ENCODE measurements around the gene CACHD1.

The CACHD1 gene

DNA sequence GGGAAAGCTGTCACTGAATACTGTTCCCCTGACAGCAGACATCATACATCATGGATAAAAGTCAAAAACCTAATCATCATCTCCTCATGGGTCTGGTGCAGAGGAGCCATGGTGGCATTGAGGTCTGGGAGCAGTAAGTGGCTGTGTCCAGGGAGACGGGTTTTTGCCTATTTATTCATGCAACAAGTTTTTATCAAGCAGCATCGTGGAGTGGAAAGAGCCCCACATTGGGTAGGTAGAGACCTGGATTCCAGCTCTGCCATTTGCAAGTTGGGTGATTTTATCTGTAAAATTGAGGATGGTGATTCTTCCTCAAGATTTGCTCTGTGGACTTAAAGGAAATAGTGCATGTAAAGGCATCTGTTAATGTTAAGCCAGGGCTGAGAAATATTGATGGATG is 4.2 kb downstream of the CACHD1 start:
- DNase-seq = no peak

DNA sequence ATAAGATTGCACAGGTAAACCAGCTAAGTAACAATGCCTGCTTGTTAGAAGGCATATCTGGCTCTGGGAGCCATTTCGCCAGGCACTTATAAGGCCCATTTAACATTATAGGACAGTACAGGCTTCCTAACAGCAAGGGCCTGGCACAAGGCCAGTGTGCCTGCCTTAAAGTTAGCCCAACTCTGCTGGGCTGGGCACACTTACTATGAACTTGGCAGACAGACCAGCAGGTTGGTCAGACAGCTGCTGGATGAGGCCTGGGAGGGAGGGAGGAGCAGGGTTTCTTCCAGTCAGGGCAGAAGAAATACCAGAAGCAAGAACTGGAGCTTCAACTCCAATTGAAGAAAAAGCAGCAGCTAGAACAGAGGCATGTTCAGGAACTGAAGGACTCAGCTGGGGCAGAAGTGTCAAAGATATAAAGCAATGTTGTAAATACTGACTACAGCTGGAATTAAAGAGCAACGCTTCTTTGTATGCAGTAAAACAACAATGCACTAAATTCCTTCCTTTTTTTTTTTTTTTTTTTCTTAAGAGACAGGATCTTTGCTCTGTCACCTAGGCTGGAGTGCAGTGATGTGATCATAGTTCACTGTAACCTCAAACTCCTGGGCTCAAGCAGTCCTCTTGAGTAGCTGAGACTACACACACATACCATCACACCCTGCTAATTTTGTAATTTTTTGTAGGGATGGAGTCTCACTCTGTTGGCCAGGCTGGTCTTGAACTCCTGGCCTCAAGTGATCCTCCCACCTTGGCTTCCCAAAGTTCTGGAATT is 4.9 kb downstream of the CACHD1 start:
- DNase-seq = no peak

DNA sequence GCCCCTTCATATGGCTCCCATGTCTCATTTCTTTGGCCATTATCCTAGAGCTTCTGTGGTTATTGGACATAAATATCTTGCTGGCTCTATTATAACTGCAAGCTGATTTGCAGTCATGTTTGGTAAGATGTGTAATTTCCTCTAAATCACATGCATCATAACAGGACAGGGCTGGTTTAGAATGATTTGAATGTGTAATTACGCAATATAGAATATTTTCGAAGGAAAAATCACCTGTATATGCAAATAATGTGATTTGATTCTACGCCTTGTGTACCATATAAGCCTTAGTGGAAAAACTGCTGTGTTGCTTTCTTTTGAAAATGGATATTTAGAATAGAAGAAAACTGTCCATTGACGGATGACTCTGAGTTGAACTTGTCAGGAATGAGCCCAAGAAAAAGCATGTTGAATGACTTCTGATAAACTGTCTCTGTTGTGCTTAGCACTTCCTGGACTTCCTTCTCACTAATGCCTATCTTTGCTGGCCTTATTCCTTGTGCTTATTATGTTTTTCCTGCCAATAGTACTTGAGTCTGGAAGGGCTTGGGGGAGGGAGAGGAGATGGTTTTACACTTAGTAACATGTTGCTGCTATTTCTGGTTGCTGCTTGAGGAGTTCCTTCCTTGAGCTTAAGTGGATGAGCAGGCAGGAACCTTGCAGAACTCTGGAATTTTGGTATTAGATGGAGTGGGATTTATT is 6.5 kb downstream of the CACHD1 start:
- no peak for DNase-seq

DNA sequence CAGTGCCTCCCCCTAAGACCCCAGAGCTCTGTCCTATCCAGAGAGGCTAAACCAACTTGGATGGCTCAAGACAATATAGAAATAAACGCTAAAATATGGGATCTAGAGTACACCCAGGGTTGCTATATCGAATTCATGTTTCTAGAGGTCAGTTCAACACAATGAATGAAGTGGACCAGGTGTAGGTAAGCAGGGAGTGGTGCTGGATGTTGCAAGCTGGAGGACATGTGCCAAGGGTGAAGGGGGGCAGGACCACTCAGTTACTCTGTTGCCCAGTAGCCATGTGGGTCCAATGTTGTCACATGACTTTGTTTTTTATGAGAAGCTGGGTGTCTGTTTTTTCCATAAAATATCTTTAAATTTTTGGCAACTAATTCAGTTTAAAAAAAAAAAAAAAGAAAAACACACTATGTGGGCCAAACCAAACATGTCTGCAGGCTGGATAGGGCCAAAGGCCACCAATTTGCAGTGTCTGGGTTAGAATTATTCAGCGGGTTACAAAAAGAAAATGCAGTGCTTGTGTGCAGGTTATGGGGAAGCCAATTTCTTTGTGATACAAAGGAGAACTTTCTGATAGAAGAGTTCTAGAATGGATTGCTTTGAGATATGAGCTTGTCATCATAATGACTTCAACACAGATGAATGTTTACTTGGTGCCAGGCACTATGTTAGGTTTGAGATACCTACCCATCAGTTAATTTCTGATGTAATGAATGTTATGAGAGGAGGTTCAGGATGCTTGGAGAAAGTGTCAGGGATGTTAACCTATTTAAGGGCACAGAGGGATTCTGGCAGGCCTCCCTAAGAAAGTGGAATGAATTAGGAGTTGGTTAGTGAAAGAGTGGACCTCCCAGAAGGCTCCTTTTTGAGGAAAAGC is 8.9 kb downstream of the CACHD1 start:
- no peak for DNase-seq

DNA sequence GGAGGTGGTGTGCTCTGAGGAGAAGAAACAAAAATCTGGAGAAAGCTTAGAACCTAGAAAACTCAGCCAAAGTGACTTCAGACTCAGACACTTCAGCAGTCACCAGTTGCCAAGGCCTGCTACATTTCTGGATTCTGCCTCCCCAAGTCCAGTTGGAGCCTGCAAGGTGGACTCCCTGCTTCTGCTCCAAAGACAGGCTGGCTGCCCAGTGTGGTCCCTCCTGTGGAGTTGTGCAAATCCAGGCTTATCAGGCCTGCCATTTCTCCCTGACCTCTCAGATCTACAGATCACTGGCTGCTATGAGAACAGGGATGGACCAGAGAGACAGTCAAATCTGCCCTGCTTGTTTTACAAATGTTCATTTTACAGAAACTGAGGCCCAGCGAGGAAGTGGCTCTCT is 9.9 kb downstream of the CACHD1 start:
- DNase-seq = no peak

DNA sequence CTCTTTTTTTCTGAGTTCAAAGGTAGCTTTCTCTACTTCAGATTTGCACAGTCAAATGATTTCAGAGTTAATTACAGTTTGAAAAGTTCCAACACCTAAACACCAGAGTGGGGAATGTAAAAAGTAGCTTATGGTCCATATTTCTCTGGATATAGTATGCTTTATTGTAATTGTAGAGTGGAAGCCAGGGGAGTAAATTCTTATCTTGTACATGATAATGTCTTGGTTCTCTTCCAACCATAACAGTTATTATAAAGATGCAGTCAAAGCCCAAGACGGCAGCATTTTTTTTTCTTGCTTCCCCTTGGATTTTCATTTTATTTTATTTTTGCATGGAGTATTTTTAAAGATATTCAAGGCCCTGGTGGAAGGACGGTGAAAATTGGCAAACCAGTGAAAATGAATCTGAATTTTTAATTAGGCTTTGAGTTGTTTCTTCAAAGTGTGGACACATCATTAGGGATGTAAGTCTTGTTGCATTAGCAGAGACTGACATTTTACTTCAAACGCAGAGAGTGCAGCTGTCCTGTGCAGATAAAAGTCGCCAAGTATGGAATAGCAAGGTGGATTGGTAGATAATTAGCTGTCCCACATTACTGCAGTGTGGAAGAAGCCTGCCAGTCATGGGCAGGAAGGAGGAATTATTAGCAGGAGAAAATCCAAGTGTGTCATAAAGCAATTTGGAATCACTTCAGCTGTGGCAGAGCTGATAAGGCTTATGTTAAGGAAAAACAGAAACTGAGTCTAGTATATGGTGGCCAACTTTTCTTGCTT is 11.3 kb downstream of the CACHD1 start:
- no peak for DNase-seq

DNA sequence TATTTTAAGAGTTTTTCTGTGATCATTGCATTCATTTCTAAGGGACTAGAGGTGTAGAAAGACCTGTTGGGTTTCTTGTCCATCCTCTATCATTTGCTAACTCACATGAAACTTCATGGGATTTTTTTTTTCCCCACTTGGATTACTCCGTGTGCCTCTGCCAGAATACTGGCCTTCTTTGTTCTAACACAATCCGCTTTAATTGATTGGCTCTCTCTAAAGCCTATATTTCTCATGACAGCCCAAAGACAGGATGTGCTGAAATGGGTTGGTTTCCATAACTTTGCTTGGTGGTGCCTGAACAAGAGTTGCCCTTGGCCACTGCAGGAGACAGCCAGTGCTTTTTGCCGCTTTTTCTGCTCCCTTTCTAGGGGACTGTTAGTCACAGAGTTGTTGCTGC is 12.2 kb downstream of the CACHD1 start:
- DNase-seq = no peak

DNA sequence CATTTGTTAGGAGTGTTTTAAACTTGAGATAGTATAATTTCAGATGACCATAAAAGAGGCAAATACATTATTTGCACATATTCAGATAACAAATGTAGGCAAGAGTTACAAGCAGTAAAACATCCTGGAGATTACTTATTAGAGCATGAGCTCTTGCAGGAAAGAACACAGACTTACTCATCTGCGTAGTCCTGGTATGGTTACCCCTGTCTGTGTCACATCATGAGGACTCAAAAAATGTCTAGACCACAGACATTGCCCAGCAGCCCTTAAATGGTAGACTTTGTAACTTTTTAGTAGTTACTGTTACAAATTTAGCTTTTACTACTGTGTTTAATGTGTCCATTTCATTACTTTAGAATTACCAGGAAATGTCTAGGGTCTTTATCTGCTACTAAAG is 12.8 kb downstream of the CACHD1 start:
- no peak for DNase-seq

DNA sequence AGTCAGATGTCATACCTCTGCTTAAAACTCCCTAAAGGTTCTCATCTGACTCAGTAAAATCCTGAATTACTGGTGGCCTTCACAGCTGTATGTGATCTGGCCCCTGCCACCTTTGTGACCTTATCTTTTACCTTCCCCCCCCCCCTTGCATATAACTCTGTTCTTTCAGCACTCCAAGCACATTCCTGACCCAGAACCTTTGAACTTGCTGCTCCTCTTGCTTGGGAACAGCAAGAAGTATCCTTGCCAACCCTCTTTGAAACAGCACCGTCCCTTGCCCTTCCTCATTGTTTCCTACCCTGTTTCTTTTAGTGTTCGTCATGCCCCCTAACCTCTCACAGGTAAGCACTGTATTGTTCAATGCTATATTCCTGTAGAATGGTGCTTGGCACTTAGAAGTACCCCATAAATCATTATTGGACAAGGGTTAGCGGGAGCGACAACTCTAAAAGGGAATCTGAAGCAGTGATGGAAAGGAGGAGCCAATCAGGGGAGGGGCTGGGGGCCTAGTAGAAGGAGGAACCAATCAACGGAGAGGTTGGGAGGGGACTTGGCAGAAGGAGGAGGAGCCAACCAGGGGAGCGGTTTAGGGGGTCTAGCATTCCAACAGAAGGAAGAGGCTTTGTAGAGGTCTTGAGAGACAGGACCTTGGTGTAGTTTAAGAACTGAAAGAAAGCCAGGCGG is 13.9 kb downstream of the CACHD1 start:
- DNase-seq = no peak

DNA sequence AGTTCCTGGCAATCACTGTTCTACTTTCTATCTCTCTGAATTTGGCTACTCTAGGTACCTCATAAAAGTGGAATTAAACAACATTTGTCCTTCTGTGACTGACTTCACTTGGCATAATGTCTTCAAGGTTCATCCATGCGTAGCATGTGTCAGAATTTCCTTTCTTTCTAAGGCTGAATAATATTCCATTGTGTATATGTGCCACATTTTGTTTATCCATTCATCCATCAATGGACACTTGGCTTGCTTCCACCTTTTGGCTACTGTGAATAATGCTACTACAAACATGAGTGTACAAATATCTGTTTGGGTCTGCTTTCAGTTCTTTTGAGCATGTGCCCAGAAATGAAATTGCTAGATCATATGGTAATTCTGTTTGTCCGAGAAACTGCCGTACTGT is 14.7 kb downstream of the CACHD1 start:
- DNase-seq = no peak

DNA sequence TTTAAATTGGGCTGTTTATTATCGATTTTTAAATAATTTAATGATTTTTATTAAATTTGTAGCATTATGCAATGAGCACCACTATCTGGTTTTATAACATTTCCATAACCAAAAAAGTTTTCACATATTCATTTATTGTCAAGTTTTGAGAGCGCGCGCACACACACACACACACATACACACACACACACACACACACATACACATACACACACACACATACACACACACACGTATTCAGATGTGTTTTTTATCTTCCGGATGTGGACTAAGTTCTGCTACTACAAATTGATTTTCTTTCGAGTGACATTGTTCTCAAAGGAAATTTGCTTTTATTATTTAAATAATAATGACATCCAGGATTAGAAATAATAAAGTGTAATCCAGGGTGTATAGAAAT is 16.3 kb downstream of the CACHD1 start:
- no peak for DNase-seq

DNA sequence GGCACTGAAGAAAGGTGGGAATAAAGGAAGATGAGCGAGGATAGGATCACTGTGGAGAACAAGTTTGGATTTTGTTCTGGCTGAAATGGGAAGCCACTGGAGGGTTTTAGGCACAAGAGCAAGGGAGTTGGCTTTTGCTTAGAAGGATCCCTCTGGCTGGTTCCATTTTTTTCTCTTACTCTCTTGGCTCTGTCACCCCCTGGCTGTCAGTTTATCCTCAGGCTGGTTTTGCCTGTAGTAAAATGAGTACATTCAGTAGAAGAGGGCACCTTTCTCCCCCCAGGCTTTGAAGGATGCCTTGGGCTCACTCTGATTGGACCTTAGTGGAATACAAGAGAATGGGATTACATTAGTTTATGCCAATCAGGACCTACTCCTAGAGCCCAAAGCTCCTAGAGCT is 17.1 kb downstream of the CACHD1 start:
- no peak for DNase-seq

DNA sequence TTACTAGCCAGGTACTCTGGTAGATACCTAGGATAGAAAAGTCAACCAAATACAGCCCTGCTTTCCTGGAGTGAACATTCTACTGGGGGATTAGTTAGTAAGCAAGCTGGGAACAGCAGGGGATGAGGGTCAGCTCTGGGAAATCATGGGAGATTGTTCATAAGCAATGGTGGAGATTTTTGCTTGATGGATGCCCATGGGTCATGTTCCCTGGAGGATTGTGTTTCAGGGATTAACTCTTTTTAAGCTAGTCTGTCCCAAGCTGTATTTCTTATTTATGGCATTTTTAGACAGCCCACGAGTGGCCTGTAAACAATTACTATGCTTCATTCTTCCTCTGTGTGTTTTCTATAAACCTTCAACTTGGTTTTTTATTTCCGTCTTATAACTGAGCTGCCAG is 18.9 kb downstream of the CACHD1 start:
- no peak for DNase-seq

DNA sequence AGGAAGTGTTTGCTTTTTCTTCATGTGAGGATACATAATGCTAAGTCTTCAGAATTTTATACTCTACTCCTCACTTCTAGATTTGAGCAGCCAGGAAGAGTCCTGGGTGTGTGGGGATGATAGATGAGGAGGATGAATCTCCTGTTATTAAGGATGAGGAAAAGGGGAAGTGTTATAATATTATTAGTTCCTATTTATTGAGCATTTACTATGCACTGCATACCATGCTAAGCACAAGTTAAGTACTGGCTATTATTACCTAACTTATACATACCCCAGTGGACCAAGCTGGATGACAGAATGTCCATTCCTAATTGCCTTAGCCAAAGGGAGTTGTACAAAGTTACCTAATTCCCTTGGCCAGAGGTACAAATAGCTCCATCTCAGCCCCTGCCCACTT is 19.8 kb downstream of the CACHD1 start:
- DNase-seq = no peak

DNA sequence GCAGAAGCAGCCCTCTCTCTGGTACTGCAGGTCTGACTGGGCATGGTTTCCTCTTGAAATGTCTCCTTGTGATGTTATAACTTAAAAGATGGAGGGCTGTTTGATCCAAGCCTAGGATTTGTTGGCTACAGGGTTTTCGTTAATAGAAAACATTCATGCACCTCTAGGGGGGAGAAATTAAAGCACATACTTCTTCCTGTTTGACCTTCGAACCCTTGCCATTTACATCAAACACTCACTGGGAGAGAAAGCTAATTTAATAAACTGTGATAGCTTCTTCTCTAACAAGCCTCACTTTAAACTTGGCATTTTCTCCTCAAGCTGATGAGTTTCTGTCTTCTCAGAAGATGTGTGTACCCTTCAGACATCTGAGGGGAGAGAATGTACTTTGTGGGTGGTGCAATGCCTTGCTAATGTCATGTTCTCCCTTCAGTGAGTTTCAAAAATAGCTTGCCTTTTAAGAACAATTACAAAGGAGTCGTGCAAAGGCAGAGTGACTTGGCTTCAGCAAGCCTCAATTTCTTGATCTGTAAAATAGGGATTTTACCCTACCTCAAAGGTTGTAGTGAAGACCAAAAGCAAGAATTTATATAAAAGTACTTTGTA is 20.4 kb downstream of the CACHD1 start:
- DNase-seq = no peak

DNA sequence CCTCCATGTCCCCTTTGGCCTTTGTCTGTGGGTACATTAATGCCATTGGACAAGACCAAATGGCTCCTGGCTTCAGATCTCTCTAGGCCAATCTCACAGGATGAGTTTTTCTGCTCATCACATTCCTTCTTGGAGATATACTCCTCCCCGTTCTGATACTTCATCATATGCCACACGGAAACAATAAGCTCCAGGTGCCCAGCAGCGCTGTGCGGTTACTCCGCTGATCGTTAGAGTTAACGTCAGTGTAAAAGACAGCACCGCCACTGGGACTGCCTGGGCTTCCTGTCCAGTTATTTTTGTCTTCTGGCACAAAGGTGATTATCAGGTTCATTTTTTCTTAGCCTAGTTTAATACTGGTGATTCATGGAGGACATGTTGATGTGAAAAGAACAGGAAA is 22.5 kb downstream of the CACHD1 start:
- no peak for DNase-seq

DNA sequence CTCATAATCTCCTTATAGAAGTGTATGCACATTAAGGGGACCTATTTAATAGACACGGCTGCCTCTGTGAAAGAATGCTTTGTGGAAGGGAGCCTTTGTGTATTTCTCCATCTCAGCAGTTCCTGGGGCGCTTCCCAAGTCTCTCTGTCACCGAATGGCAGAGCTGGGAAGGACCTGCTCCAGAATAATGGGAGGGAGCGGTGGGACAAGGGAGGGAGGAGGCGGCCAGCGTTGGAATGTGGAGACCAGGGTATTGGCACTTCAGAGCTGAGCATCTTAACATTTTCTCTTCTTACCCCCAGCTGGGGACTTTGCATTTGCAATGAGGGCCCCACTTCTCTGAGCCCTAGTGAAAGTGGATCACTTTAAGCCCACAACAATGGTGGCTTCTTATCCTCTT is 23.9 kb downstream of the CACHD1 start:
- no peak for DNase-seq

DNA sequence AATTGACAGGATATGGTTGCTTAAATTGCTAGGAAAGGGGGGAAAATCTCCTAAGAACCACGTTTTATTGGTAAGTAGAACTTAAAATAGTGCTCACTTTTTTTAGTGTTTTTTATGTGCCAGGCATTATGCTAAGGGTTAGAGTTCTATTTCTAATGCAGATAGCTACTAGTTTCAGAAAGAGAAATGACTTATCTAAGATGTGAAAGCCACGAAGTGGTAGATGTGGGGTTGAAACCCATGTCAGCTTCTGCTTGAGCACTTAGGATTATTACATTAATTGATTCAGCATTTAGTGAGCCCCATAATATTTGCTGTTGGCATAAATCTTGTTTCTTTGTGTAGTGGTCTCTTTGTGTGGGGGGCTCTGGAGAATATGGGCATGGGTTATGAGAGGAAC is 24.7 kb downstream of the CACHD1 start:
- no peak for DNase-seq

DNA sequence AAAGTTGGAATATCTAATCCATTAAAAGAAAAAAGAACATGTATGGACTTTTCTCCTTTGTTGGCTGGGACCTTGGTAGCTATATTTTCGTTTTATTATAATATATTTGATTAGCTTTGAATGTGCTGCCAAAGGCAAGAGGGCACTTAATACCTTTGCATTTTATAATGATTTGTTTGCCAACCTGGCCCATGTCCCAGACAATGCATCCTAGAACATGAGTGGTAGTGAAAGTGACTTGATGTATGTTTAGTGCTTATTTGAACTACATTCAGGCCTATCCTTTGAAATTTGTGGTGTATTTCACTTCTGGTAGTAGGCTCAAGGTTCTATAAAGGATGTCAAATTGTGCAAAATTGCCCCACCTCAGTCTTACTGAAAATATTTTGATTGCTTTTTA is 25.9 kb downstream of the CACHD1 start:
- DNase-seq = no peak

DNA sequence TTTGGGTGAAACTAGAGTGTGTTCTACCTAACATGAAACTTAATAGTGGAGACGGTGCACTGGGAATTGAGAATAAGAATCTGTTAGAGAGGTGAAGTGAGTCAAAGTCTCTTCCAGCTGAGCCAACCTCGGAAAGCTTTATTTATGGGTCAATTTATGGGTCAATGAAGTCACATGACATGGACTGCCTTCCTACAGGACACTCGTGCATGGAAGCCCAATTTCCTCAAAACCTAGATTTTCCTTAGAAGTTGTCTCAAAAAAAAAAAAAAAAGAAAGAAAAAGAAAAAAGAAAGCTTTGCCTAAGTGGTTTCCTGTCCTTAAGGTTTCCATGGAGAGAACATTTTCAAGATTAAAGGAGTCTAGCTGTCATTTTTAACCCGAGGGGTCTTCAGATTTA is 26.7 kb downstream of the CACHD1 start:
- DNase-seq = no peak

DNA sequence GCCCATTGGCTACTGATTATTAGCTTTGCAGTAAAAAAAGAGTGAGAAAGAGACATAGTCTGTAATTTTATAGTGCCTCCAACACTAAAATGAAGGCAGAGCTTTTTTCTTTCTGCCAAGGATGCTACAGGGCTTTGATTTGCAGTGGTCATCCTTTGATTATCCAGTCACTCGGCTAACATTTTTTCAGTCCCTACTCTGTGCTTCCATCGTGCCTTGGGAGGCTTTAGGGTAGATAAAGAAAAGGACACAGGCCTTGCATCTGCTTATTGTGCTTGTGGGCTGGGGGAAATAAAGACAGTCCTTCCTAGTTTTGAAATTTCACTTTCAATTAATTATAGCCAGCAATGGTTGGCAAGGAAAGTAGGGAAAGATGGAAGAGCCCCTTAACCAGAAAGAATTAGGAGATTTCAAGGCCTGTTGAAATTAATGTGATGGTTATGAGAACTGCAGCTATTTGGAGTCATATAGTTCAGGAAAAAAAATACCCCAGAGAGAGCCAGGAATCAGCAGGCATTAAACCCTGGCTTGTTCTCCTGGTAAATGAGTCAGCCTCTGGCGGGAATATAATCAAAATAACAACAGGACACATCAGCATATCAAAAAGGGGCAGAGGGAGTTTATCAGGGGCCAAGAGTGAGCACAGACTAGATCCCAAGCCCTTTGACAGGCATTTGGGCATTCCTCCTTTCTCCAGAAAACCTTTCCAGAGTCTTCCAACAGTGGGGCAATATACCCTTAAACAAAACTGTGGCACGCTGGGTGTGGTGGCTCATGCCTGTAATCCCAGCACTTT is 27.4 kb downstream of the CACHD1 start:
- no peak for DNase-seq

Measured in stimulated activated CD4-positive, alpha-beta T cell treated with anti-CD3 and anti-CD28 coated beads, Interleukin-2, amount 100 ng/mL, for 48 hours (primary cell).